OCI-LY1 (cell line): ENCODE measurements around the gene HOTAIR.

Experiments
- CTCF ChIP-seq: fragments of 200-600 bp; sonication (generic), shearing (Covaris generic); IDR thresholded peaks from 2 replicates; pipeline ENCODE4 v1.5.1; 2017; ENCODE audit warnings: mild to moderate bottlenecking, antibody characterized with exemption, low read length, moderate library complexity, mixed read lengths
- EZH2 ChIP-seq: fragments of 200-600 bp; sonication (generic), shearing (Covaris generic); IDR thresholded peaks from 2 replicates; pipeline ENCODE4 v1.8.0; 2017; ENCODE audit warnings: borderline replicate concordance, mixed run types, mild to moderate bottlenecking, antibody characterized with exemption, low read length, moderate library complexity, mixed read lengths

DNA sequence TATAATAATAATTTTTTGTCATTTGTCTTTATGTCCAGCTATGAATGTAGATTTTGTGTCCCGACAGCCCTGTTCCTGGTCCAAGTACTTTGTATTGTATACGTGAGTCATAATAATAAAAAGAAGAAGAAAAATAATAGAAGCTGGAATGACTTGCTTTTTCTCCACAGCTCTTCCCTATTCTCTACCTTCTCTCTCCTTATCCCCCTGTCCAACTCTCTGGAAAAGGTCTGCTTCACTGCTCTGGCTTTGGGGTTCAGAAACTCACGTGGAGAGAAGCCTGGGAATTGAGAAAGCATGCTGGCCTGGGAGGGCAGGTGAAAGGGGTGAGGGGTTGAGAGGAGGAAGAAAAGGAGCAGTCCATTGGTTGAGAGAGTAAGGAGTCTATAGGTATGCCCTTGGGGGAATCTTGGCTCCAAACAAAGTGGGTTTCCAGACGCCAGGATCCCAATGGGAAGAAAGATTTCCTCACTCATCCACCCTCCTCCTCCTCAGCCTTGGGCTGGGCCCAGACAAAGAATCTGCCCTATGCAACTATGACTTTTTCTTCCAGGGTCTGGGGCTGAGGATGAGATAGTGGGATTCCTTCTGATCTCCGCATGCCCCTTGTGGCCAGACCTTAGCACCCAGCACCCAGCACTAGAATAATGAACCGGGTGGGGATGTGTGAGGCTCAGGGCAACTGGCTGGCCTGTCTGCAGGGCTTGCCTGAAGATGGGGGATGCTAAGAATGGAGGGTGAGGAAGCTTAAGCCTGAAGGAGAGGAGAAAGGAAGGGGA is 38.1 kb upstream of the HOTAIR start:
- 0 out of 2 replicates have a peak, but pooled peaks have one; percentile 27 for TF ChIP-seq CTCF
- TF ChIP-seq EZH2 = no peak
